ENCODE data around the gene MDC1.

Gene MDC1

GRCh38 chr6:30686908-30687658 is 30.0 kb downstream of the MDC1 start (continued):
- TF ChIP-seq, protein P1, sequence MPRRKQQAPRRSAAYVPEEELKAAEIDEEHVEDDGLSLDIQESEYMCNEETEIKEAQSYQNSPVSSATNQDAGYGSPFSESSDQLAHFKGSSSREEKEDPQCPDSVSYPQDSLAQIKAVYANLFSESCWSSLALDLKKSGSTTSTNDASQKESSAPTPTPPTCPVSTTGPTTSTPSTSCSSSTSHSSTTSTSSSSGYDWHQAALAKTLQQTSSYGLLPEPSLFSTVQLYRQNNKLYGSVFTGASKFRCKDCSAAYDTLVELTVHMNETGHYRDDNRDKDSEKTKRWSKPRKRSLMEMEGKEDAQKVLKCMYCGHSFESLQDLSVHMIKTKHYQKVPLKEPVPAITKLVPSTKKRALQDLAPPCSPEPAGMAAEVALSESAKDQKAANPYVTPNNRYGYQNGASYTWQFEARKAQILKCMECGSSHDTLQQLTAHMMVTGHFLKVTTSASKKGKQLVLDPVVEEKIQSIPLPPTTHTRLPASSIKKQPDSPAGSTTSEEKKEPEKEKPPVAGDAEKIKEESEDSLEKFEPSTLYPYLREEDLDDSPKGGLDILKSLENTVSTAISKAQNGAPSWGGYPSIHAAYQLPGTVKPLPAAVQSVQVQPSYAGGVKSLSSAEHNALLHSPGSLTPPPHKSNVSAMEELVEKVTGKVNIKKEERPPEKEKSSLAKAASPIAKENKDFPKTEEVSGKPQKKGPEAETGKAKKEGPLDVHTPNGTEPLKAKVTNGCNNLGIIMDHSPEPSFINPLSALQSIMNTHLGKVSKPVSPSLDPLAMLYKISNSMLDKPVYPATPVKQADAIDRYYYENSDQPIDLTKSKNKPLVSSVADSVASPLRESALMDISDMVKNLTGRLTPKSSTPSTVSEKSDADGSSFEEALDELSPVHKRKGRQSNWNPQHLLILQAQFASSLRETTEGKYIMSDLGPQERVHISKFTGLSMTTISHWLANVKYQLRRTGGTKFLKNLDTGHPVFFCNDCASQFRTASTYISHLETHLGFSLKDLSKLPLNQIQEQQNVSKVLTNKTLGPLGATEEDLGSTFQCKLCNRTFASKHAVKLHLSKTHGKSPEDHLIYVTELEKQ (tag by site-specific recombination; IDR thresholded peaks at IDR 0.05; ENCODE audit: borderline replicate concordance), result no peak
- TF ChIP-seq KLF7 (tag by site-specific recombination; IDR thresholded peaks at IDR 0.05; ENCODE audit: borderline replicate concordance), result peak; percentile 98
- no peak for TF ChIP-seq ZNF354C (tag by site-specific recombination; IDR thresholded peaks at IDR 0.05; ENCODE audit: borderline replicate concordance, low read depth)
- no peak for TF ChIP-seq ZNF112 (tag by site-specific recombination; IDR thresholded peaks at IDR 0.05)
- peak; percentile 97 for TF ChIP-seq ZNF366 (tag by site-specific recombination; conservative IDR thresholded peaks at IDR 0.05)
- TF ChIP-seq ZNF155 (tag by site-specific recombination; IDR thresholded peaks at IDR 0.05), result no peak
- TF ChIP-seq SP7 (tag by site-specific recombination; IDR thresholded peaks at IDR 0.05), result peak; percentile 88
- TF ChIP-seq KLF1 (tag by site-specific recombination; IDR thresholded peaks at IDR 0.05), result peak; percentile 99
- TF ChIP-seq ZNF76 (tag by site-specific recombination; IDR thresholded peaks at IDR 0.05; ENCODE audit: borderline replicate concordance, low read depth), result no peak; the same call in 1 of the 2 replicates
- TF ChIP-seq ZNF701 (tag by site-specific recombination; IDR thresholded peaks at IDR 0.05), result no peak
- no peak for TF ChIP-seq ZNF555 (tag by site-specific recombination; conservative IDR thresholded peaks at IDR 0.05)
- no peak for TF ChIP-seq ZNF416 (tag by site-specific recombination; IDR thresholded peaks at IDR 0.05)
- no peak for TF ChIP-seq ZNF211 (tag by site-specific recombination; IDR thresholded peaks at IDR 0.05; ENCODE audit: low read depth)
- no peak for TF ChIP-seq TRIM28 (IDR thresholded peaks at IDR 0.05; ENCODE audit: borderline replicate concordance, low read length)
- TF ChIP-seq, protein P2, sequence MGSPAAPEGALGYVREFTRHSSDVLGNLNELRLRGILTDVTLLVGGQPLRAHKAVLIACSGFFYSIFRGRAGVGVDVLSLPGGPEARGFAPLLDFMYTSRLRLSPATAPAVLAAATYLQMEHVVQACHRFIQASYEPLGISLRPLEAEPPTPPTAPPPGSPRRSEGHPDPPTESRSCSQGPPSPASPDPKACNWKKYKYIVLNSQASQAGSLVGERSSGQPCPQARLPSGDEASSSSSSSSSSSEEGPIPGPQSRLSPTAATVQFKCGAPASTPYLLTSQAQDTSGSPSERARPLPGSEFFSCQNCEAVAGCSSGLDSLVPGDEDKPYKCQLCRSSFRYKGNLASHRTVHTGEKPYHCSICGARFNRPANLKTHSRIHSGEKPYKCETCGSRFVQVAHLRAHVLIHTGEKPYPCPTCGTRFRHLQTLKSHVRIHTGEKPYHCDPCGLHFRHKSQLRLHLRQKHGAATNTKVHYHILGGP (tag by site-specific recombination; IDR thresholded peaks at IDR 0.05), result no peak
- no peak; the same call in 1 of the 2 replicates for TF ChIP-seq ZNF561 (tag by site-specific recombination; IDR thresholded peaks at IDR 0.05; ENCODE audit: borderline replicate concordance)
- TF ChIP-seq ZNF707 (tag by site-specific recombination; IDR thresholded peaks at IDR 0.05), result no peak
- 0 out of 2 replicates have a peak, but pooled peaks have one; percentile 45 for TF ChIP-seq BCL11A (tag by site-specific recombination; IDR thresholded peaks at IDR 0.05; ENCODE audit: low read depth)
- TF ChIP-seq, protein P3, sequence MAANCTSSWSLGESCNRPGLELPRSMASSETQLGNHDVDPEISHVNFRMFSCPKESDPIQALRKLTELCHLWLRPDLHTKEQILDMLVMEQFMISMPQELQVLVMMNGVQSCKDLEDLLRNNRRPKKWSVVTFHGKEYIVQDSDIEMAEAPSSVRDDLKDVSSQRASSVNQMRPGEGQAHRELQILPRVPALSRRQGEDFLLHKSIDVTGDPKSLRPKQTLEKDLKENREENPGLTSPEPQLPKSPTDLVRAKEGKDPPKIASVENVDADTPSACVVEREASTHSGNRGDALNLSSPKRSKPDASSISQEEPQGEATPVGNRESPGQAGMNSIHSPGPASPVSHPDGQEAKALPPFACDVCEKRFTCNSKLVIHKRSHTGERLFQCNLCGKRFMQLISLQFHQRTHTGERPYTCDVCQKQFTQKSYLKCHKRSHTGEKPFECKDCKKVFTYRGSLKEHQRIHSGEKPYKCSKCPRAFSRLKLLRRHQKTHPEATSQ (tag by site-specific recombination; IDR thresholded peaks at IDR 0.05), result peak; percentile 87; the same call in 1 of the 2 replicates
- no peak; the same call in 1 of the 2 replicates for TF ChIP-seq REPIN1 (tag by site-specific recombination; IDR thresholded peaks at IDR 0.05; ENCODE audit: low read depth)
- no peak for TF ChIP-seq ZNF175 (tag by site-specific recombination; IDR thresholded peaks at IDR 0.05)
- no peak for TF ChIP-seq ZBTB1 (tag by site-specific recombination; IDR thresholded peaks at IDR 0.05)
- TF ChIP-seq MZF1 (tag by site-specific recombination; IDR thresholded peaks at IDR 0.05; ENCODE audit: borderline replicate concordance), result no peak
- TF ChIP-seq ZNF121 (tag by site-specific recombination; IDR thresholded peaks at IDR 0.05), result no peak
- peak; percentile 99 for TF ChIP-seq SP3 (tag by site-specific recombination; IDR thresholded peaks at IDR 0.05)
- TF ChIP-seq, protein P4, sequence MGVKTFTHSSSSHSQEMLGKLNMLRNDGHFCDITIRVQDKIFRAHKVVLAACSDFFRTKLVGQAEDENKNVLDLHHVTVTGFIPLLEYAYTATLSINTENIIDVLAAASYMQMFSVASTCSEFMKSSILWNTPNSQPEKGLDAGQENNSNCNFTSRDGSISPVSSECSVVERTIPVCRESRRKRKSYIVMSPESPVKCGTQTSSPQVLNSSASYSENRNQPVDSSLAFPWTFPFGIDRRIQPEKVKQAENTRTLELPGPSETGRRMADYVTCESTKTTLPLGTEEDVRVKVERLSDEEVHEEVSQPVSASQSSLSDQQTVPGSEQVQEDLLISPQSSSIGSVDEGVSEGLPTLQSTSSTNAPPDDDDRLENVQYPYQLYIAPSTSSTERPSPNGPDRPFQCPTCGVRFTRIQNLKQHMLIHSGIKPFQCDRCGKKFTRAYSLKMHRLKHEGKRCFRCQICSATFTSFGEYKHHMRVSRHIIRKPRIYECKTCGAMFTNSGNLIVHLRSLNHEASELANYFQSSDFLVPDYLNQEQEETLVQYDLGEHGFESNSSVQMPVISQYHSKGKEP (tag by site-specific recombination; IDR thresholded peaks at IDR 0.05), result no peak
- TF ChIP-seq, protein P5, sequence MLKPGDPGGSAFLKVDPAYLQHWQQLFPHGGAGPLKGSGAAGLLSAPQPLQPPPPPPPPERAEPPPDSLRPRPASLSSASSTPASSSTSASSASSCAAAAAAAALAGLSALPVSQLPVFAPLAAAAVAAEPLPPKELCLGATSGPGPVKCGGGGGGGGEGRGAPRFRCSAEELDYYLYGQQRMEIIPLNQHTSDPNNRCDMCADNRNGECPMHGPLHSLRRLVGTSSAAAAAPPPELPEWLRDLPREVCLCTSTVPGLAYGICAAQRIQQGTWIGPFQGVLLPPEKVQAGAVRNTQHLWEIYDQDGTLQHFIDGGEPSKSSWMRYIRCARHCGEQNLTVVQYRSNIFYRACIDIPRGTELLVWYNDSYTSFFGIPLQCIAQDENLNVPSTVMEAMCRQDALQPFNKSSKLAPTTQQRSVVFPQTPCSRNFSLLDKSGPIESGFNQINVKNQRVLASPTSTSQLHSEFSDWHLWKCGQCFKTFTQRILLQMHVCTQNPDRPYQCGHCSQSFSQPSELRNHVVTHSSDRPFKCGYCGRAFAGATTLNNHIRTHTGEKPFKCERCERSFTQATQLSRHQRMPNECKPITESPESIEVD (tag by site-specific recombination; IDR thresholded peaks at IDR 0.05), result no peak
- peak; percentile 37; the same call in 1 of the 2 replicates for TF ChIP-seq PRDM1 (tag by site-specific recombination; IDR thresholded peaks at IDR 0.05)
- no peak for TF ChIP-seq ZNF514 (tag by site-specific recombination; IDR thresholded peaks at IDR 0.05)
- no peak for TF ChIP-seq ZNF214 (tag by site-specific recombination; IDR thresholded peaks at IDR 0.05; ENCODE audit: borderline replicate concordance)
